Hepatocyte (in vitro differentiated cells): ENCODE measurements around the gene CDC42BPB. TPM values are rescaled to one million over a fixed set of nuclear protein-coding genes. Genes with fewer than 3 reads are reported as not detected.

Experiments
- DNase-seq: peaks from one replicate; pipeline ENCODE4 v3.0.0-alpha.2; 2016; ENCODE audit warnings: low spot score
- H2AFZ ChIP-seq: fragments of 200-600 bp; sonication (generic); 2 replicates; pipeline ENCODE4 v1.6.0; 2016; ENCODE audit warnings: antibody characterized with exemption, mild to moderate bottlenecking
- H3K27ac ChIP-seq: fragments of 200-600 bp; sonication (generic); 2 replicates; pipeline ENCODE4 v1.5.1; 2016; ENCODE audit warnings: mild to moderate bottlenecking
- H3K27me3 ChIP-seq: fragments of 200-600 bp; sonication (generic); 2 replicates; pipeline ENCODE4 v1.6.1; 2016
- H3K36me3 ChIP-seq: fragments of 200-600 bp; sonication (generic); replicated peaks from 2 replicates; pipeline ENCODE4 v1.5.1; 2016; ENCODE audit warnings: low read depth; ENCODE audit not compliant: insufficient read depth
- H3K4me1 ChIP-seq: fragments of 200-600 bp; sonication (generic); 2 replicates; pipeline ENCODE4 v1.5.1; 2016; ENCODE audit warnings: mild to moderate bottlenecking, moderate library complexity; ENCODE audit not compliant: insufficient read depth
- H3K4me2 ChIP-seq: fragments of 200-600 bp; sonication (generic); 2 replicates; pipeline ENCODE4 v1.6.0; 2016
- H3K4me3 ChIP-seq: fragments of 200-600 bp; sonication (generic); 2 replicates; pipeline ENCODE4 v1.5.1; 2016; ENCODE audit warnings: mild to moderate bottlenecking
- H3K79me2 ChIP-seq: fragments of 200-600 bp; sonication (generic); 2 replicates; pipeline ENCODE4 v1.6.0; 2017; ENCODE audit warnings: mild to moderate bottlenecking
- H3K9me2 ChIP-seq: fragments of 200-600 bp; sonication (generic); replicated peaks from 2 replicates; pipeline ENCODE4 v1.6.0; 2017; ENCODE audit warnings: mild to moderate bottlenecking; ENCODE audit not compliant: insufficient read depth
- H3K9me3 ChIP-seq: fragments of 200-600 bp; sonication (generic); 2 replicates; pipeline ENCODE4 v1.5.1; 2016; ENCODE audit warnings: low read depth, mild to moderate bottlenecking
- H4K20me1 ChIP-seq: fragments of 200-600 bp; sonication (generic); 2 replicates; pipeline ENCODE4 v1.6.0; 2016; ENCODE audit warnings: mild to moderate bottlenecking; ENCODE audit not compliant: insufficient read depth, poor library complexity, severe bottlenecking
- EZH2 ChIP-seq: fragments of 200-600 bp; sonication (generic); IDR thresholded peaks from 2 replicates; pipeline ENCODE4 v1.6.1; 2016; ENCODE audit warnings: antibody characterized with exemption, mild to moderate bottlenecking, borderline replicate concordance
- EZH2phosphoT487 ChIP-seq: fragments of 200-600 bp; sonication (generic); IDR thresholded peaks from one replicate; pipeline ENCODE4 v1.6.1; 2018; ENCODE audit warnings: antibody characterized with exemption, mild to moderate bottlenecking, low read depth, moderate library complexity; ENCODE audit not compliant: unreplicated experiment, severe bottlenecking
- WGBS: methylation state at CpG from one replicate; pipeline ENCODE4 v1.1.6; 2016; ENCODE audit warnings: low lambda C conversion rate; ENCODE audit errors: missing lambda C conversion rate; 5-methylcytosine and 5-hydroxymethylcytosine counted together
- polyA plus RNA-seq: library from polyadenylated mRNA; unstranded; fragments of >200 nt; fragmentation: Nextera tagmentation; extraction: Ambion mirVana; gene quantifications from 2 replicates; pipeline ENCODE4 v1.2.1, GENCODE V29; 2016
- total RNA-seq: library from RNA; depleted of rRNA; stranded (reverse); fragments of >200 nt; gene quantifications from 2 replicates; pipeline ENCODE4 v1.2.3, GENCODE V29; 2014
- TF ChIP-seq, protein P1 (sequence below): fragments of 200-600 bp; sonication (generic); IDR thresholded peaks from 2 replicates; pipeline ENCODE4 v1.5.1; 2016; ENCODE audit warnings: antibody characterized with exemption, mild to moderate bottlenecking; ENCODE audit not compliant: poor library complexity

CDC42BPB gene
- total and polyA plus RNA-seq, 2 experiments from 2014 or later = 10.2 to 60.6 TPM

DNA sequence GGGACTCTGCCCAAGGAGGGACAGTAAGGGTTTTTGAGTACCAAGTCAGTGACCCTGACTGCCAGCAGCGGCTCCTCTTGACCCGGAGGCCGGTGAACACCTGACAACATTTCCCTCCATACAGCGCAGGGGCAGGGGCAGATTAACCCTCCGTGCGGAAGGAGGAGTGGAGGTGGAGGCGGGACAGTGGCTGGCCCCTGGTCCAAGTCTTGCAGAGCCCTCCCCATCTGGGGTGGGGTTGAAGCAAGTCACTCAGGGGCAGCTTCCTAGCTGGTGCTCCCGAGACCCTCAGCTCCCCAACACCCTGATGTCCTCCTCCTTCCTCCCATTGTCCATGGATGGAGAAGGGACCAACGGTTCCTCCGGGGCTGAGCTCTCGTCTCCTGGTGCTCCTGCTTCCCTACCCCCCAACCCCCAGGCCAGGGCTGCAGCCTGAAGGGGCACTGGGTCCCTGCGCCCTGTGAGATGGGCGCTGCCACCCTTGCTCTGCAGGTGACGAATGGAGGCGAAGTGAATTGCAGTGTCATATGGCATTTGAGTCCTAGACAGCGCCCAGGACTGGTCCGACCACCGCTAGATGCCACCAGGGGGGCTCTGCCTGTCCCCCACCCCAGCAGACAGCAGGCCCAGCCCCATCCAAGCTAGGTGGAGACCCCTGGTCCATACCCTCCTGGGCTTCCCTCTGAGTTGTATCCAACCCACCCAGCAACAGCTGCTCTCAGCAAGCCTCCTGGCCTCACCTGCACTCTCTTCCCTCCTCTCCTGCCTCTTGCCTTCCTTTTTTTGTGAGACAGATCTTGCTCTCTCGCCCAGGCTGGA is 141.8 kb downstream of the CDC42BPB start:
- Histone ChIP-seq H2AFZ (no peak overlapping the region), H3K27ac (no peak overlapping the region), H3K9me2 (no peaks in the 10 kb centered on the region), H3K79me2 (no peaks in the 10 kb centered on the region), H3K4me2 (no peak overlapping the region), H3K4me1 (no peaks in the 10 kb centered on the region), H4K20me1 (no peaks in the 10 kb centered on the region), H3K27me3 (no peaks in the 10 kb centered on the region), H3K4me3 (no peak overlapping the region), H3K36me3 (no peaks in the 10 kb centered on the region), H3K9me3 (no peaks in the 10 kb centered on the region)
- DNase-seq = no peak
- TF ChIP-seq EZH2phosphoT487 (no peak), EZH2 (no peak)
- TF ChIP-seq, protein P1, sequence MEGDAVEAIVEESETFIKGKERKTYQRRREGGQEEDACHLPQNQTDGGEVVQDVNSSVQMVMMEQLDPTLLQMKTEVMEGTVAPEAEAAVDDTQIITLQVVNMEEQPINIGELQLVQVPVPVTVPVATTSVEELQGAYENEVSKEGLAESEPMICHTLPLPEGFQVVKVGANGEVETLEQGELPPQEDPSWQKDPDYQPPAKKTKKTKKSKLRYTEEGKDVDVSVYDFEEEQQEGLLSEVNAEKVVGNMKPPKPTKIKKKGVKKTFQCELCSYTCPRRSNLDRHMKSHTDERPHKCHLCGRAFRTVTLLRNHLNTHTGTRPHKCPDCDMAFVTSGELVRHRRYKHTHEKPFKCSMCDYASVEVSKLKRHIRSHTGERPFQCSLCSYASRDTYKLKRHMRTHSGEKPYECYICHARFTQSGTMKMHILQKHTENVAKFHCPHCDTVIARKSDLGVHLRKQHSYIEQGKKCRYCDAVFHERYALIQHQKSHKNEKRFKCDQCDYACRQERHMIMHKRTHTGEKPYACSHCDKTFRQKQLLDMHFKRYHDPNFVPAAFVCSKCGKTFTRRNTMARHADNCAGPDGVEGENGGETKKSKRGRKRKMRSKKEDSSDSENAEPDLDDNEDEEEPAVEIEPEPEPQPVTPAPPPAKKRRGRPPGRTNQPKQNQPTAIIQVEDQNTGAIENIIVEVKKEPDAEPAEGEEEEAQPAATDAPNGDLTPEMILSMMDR = no peak
- WGBS = 93% methylated on average over 19 of the region's 19 CpGs

DNA sequence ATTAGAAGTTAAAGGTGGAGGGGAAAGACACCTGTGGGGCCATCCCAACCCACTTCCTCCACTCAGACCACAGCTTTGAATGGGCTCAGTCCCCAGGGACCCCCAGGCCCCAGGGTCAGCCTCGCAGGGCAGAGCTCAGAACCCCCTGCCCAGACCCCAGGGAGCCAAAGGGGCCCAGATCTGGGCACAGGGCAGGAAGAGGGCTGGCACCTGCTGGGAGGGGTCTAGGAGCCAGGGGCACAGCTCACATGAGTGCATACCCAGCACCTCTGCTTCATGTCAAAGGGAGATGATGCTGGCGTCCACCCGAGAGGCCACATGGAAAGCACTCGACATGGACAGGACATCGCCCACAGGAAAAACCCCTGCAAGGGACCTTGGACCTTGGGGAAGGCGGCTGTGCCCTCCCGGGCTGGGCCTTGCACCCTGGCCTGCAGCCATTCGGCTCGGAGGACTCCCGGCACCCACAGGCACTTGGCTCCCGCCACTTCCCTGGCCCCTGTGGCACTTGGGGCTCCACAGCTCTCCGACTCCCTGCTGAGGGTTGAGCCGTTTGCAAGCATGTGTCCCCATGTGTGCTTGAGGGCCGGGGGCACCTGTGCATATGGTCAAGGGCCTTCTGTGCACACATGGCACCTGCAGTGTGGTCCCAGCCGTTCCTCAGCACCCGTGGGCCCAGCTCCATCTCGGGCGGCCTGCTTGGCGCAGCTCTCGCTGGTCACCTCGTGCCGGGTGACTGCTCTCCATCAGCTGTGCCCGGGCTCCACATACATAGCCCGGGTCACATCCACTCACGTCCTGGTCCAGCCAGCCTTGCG is 142.7 kb downstream of the CDC42BPB start:
- TF ChIP-seq EZH2phosphoT487 (no peak), EZH2 (no peak)
- TF ChIP-seq, protein P1 = no peak
- 94% methylated on average over 26 of the region's 26 CpGs for WGBS

DNA sequence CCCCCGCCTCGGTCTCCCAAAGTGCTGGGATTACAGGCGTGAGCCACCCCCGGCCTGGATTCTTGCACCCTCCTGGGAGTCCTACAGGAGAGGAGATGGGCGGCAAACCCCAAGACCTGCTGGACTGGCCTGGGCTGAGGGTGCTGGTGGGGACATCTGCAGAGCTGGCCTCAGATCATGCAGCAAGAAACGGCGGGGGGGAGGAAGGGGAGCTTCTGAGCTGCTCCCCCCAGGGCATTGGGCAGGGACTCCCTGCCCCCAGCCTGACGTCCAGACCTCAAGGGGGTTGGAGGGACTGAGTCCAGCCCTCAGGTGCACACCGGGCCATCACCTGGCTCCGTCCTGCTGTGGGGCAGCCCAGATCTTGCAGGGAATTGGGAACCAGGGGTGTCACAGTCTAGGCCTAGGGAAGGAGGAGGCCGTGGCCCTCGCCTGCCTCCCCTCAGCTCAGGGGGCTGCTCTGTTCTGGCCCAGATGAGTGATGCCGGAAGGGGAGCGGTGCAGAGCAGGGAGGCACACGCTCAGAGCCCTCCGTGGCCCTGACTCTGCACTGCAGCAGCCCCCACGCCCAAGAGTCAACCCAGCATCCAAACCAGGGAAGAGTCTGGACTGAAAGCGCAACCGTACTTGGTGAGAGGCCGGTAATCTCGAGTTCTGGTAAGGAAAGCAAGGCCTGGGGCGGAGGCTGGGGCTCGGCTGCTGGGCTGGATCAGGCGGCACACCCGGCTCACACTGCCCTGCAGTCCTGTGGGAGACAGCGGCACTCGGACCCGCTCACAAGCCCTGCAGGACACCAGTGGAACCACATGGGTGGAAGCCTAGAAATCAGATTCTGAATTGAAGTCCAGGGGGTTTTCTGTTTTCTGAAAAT is 143.8 kb downstream of the CDC42BPB start:
- Histone ChIP-seq H3K4me1 (no peaks in the 10 kb centered on the region), H2AFZ (no peak overlapping the region), H3K27ac (no peak overlapping the region), H4K20me1 (no peaks in the 10 kb centered on the region), H3K36me3 (no peaks in the 10 kb centered on the region), H3K79me2 (no peaks in the 10 kb centered on the region), H3K9me3 (no peaks in the 10 kb centered on the region), H3K27me3 (no peaks in the 10 kb centered on the region), H3K4me2 (no peak overlapping the region), H3K9me2 (no peaks in the 10 kb centered on the region), H3K4me3 (no peak overlapping the region)
- no peak for DNase-seq
- WGBS = 93% methylated on average over 26 of the region's 28 CpGs
- TF ChIP-seq, protein P1 = no peak
- TF ChIP-seq EZH2 (no peak), EZH2phosphoT487 (no peak)

More for the DNA sequence above, 142.7 kb downstream of the CDC42BPB start:
- DNase-seq = no peak
- no peaks in the 10 kb centered on the region for H3K36me3 ChIP-seq
- no peak overlapping the region for H3K4me2 ChIP-seq
- no peaks in the 10 kb centered on the region for H3K79me2 ChIP-seq
- H3K9me2 ChIP-seq = no peaks in the 10 kb centered on the region
- H3K27ac ChIP-seq = no peak overlapping the region
- no peaks in the 10 kb centered on the region for H3K9me3 ChIP-seq
- H3K27me3 ChIP-seq = no peaks in the 10 kb centered on the region
- H3K4me1 ChIP-seq = no peaks in the 10 kb centered on the region
- H3K4me3 ChIP-seq = no peak overlapping the region
- H2AFZ ChIP-seq = no peak overlapping the region
- no peaks in the 10 kb centered on the region for H4K20me1 ChIP-seq
